Lung (tissue), 12 donors: ENCODE data around the gene SPDYE16. TPM values are rescaled to one million over a fixed set of nuclear protein-coding genes. Genes with fewer than 3 reads are reported as not detected.
"Not testable (repeated sequence)": the region's sequence is repeated elsewhere in the genome, so short reads cannot be mapped to it uniquely, and the experiment has no call there.

ENCODE experiments used
- ATAC-seq: fragments of 200-7000 bp; cut with Tn5 transposase; one replicate; pipeline ENCODE4 v1.9.1; 2020; ENCODE audit warnings: moderate number of reproducible peaks; ENCODE audit not compliant: insufficient read depth, low FRiP score
- DNase-seq, 3 donors: peaks; one replicate each; pipeline ENCODE4 v3.0.0-alpha.2; 2013 to 2017
- H3K27ac ChIP-seq, 2 donors: one replicate each; pipeline ENCODE4 v1.5.1; 2013; ENCODE audit warnings: mild to moderate bottlenecking in 2 of 2, moderate library complexity in 2 of 2, control low read depth in 1 of 2, inconsistent platforms in 1 of 2, low read depth in 1 of 2, low read length in 1 of 2
- H3K27me3 ChIP-seq, 3 donors: one replicate each; pipeline ENCODE4 v1.5.1; 2013; ENCODE audit warnings: low read length in 2 of 3; ENCODE audit not compliant: control insufficient read depth in 3 of 3, insufficient read depth in 3 of 3
- H3K36me3 ChIP-seq, 4 donors: one replicate each; pipeline ENCODE4 v1.5.1; 2013; ENCODE audit warnings: low read length in 4 of 4, mild to moderate bottlenecking in 1 of 4, moderate library complexity in 1 of 4; ENCODE audit not compliant: control insufficient read depth in 4 of 4, insufficient read depth in 4 of 4
- H3K4me1 ChIP-seq, 5 donors: one replicate each; pipeline ENCODE4 v1.5.1; 2013; ENCODE audit warnings: low read length in 5 of 5, mild to moderate bottlenecking in 2 of 5, moderate library complexity in 1 of 5; ENCODE audit not compliant: control insufficient read depth in 5 of 5, insufficient read depth in 5 of 5
- H3K4me3 ChIP-seq: one replicate; pipeline ENCODE4 v1.5.1; 2013; ENCODE audit warnings: mild to moderate bottlenecking, control low read depth, moderate library complexity
- H3K9ac ChIP-seq, 2 donors: one replicate each; pipeline ENCODE4 v1.5.1; 2013; ENCODE audit warnings: low read length in 2 of 2, control low read depth in 1 of 2; ENCODE audit not compliant: insufficient read depth in 1 of 2
- H3K9me3 ChIP-seq, 4 donors: one replicate each; pipeline ENCODE4 v1.5.1; 2013; ENCODE audit warnings: low read length in 3 of 4, mild to moderate bottlenecking in 1 of 4, moderate library complexity in 1 of 4; ENCODE audit not compliant: control insufficient read depth in 4 of 4, insufficient read depth in 3 of 4
- CTCF ChIP-seq: IDR thresholded peaks from 2 replicates; pipeline ENCODE4 v1.5.1; 2012; ENCODE audit warnings: mild to moderate bottlenecking; ENCODE audit errors: control extremely low read depth, extremely low read depth
- WGBS, 2 donors: extraction: QIAGEN DNeasy Blood & Tissue Kit; methylation state at CpG; one replicate each; pipeline ENCODE4 v1.1.7; 2013; 5-methylcytosine and 5-hydroxymethylcytosine counted together
- polyA plus RNA-seq, 2 donors: library from polyadenylated mRNA; stranded (reverse); fragments of 200-250 nt; gene quantifications; one replicate each; pipeline ENCODE4 v1.2.1, GENCODE V29; 2013
- total RNA-seq, 2 donors: library from RNA; depleted of rRNA in 1 of 2; stranded (reverse); fragments of >200 nt in 1 of 2; gene quantifications; one replicate each; pipeline ENCODE4 v1.2.1, GENCODE V29; 2014 to 2021
- donor health status: control.
- donor health status: control.
- donor health status: Bipolar disorder and iron deficiency.
- donor health status: healthy.
- donor health status: DM: yes; HTN: yes; CAD: no.

Gene SPDYE16
- total and polyA plus RNA-seq, 4 donors, result 0.14 to 0.28 (median 0.18) TPM; not detected in 1

- DNase-seq (no peak), ATAC-seq (no peak)
- Histone ChIP-seq H3K27me3 (no peaks in the 10 kb centered on the region), H3K36me3 (peaks cover 0 to 25% (median under 1%) of the 10 kb centered on the region in 4 donors), H3K4me1 (peaks cover 0 to 7% (median 0%) of the 10 kb centered on the region in 5 donors), H3K9me3 (peaks cover 0 to 3% (median 0%) of the 10 kb centered on the region in 4 donors), H3K4me3 (no peak overlapping the region), H3K27ac (no peak overlapping the region), H3K9ac (no peak overlapping the region)
- 91 to 95% methylated on average over 32 of the region's 32 CpGs for WGBS, 2 donors
- TF ChIP-seq CTCF, result no peak
Measured at GRCh38 chr7:76505168-76506080, 37.7 kb downstream of the SPDYE16 start.

- H3K4me1 ChIP-seq, ATAC-seq, H3K27me3 ChIP-seq, H3K9ac ChIP-seq, H3K9me3 ChIP-seq, H3K4me3 ChIP-seq, DNase-seq, H3K27ac ChIP-seq: not testable (repeated sequence)
- 91 to 93% methylated on average over 17 to 23 of the region's 33 CpGs for WGBS, 2 donors
- H3K36me3 ChIP-seq, result peaks cover 0 to 25% (median under 1%) of the 10 kb centered on the region in 4 donors
Measured at GRCh38 chr7:76504351-76505167, 38.5 kb downstream of the SPDYE16 start.

GRCh38 chr7:76503244-76503643 lies 39.9 kb downstream of the SPDYE16 start:
- not testable (repeated sequence) for H3K27me3 ChIP-seq, DNase-seq, H3K27ac ChIP-seq, H3K9ac ChIP-seq, H3K9me3 ChIP-seq, H3K4me3 ChIP-seq, ATAC-seq, H3K4me1 ChIP-seq
- peaks cover 0 to 27% (median under 1%) of the 10 kb centered on the region in 4 donors for H3K36me3 ChIP-seq
- WGBS, 2 donors, result 95 to 96% methylated on average over 11 to 12 of the region's 12 CpGs

GRCh38 chr7:76502836-76503235 lies 40.3 kb downstream of the SPDYE16 start:
- not testable (repeated sequence) for DNase-seq, H3K27me3 ChIP-seq, H3K9ac ChIP-seq, ATAC-seq, H3K4me1 ChIP-seq, H3K9me3 ChIP-seq, H3K4me3 ChIP-seq, H3K27ac ChIP-seq
- H3K36me3 ChIP-seq, result peaks cover 0 to 27% (median under 1%) of the 10 kb centered on the region in 4 donors
- WGBS, 2 donors, result 92 to 95% methylated on average over 15 to 16 of the region's 16 CpGs

GRCh38 chr7:76502224-76502623 lies 40.9 kb downstream of the SPDYE16 start:
- H3K27me3 ChIP-seq, ATAC-seq, H3K9ac ChIP-seq, H3K4me1 ChIP-seq, H3K9me3 ChIP-seq, DNase-seq, H3K27ac ChIP-seq, H3K4me3 ChIP-seq: not testable (repeated sequence)
- peaks cover 0 to 27% (median under 1%) of the 10 kb centered on the region in 4 donors for H3K36me3 ChIP-seq
- WGBS, 2 donors, result 82 to 88% methylated on average over 11 to 13 of the region's 13 CpGs

- not testable (repeated sequence) for H3K9ac ChIP-seq, ATAC-seq, DNase-seq, H3K4me3 ChIP-seq, H3K4me1 ChIP-seq, H3K27me3 ChIP-seq, H3K27ac ChIP-seq, H3K9me3 ChIP-seq
- peaks cover 0 to 16% (median 0%) of the 10 kb centered on the region in 4 donors for H3K36me3 ChIP-seq
- 58 to 67% methylated on average over 3 to 6 of the region's 19 CpGs for WGBS, 2 donors
Measured at GRCh38 chr7:76499924-76500241, 43.2 kb downstream of the SPDYE16 start.
